SK-N-SH (cell line): ENCODE data around the gene PRKCD. TPM values are rescaled to one million over a fixed set of nuclear protein-coding genes. Genes with fewer than 3 reads are reported as not detected.
A peak's percentile ranks its signal among the peaks of the same experiment; 100 is the strongest.

ENCODE experiments used
- CTCF ChIA-PET: fragments of 300-600, 350-600 bp; formaldehyde crosslinking; extraction: SDS; loops from one replicate; lab custom pipeline; 2021; lab: Yijun Ruan, JAX
- POLR2A ChIA-PET: fragments of 350-600 bp; sonication (Branson Sonifier 250); formaldehyde crosslinking; extraction: SDS; loops from one replicate; lab custom pipeline; 2020; ENCODE audit warnings: antibody characterized with exemption, inconsistent platforms; lab: Yijun Ruan, JAX
- DNase-seq: peaks from one replicate; pipeline ENCODE4 v3.0.0; 2012
- H2AFZ ChIP-seq: fragments of 200-600 bp; sonication (generic); 2 replicates; pipeline ENCODE4 v1.8.1; 2016; ENCODE audit warnings: antibody characterized with exemption, mild to moderate bottlenecking, low read depth
- H3F3A ChIP-seq: fragments of 200-600 bp; sonication (generic); replicated peaks from 2 replicates; pipeline ENCODE3; 2016; ENCODE audit warnings: antibody characterized with exemption, mild to moderate bottlenecking; ENCODE audit not compliant: insufficient read depth
- H3K27ac ChIP-seq, 2 experiments: fragments of 200-500 bp in 1 of 2; fragments of 200-600 bp in 1 of 2; sonication (Bioruptor generic) in 1 of 2; sonication (generic), shearing (Covaris generic) in 1 of 2; 2 replicates each; pipeline versions ENCODE4 v1.5.1 to v1.6.1; 2014 to 2016; ENCODE audit warnings: low read depth in 2 of 2, inconsistent platforms in 1 of 2, low read length in 1 of 2, mild to moderate bottlenecking in 1 of 2, mixed read lengths in 1 of 2
- H3K27me3 ChIP-seq: fragments of 200-600 bp; sonication (generic), shearing (Covaris generic); 2 replicates; pipeline ENCODE4 v1.6.1; 2016; ENCODE audit warnings: mixed run types; ENCODE audit not compliant: insufficient read depth
- H3K36me3 ChIP-seq, 2 experiments: fragments of 200-500 bp in 1 of 2; fragments of 200-600 bp in 1 of 2; sonication (Bioruptor generic) in 1 of 2; sonication (generic) in 1 of 2; replicated peaks in 1 of 2; 2 replicates each; pipeline versions ENCODE3 to v1.5.1; 2014 to 2016; ENCODE audit warnings: low read length in 1 of 2, mild to moderate bottlenecking in 1 of 2; ENCODE audit not compliant: insufficient read depth in 2 of 2, control insufficient read depth in 1 of 2
- H3K4me1 ChIP-seq, 2 experiments: fragments of 200-500 bp in 1 of 2; fragments of 200-600 bp in 1 of 2; sonication (Bioruptor generic) in 1 of 2; sonication (generic), shearing (Covaris generic) in 1 of 2; 2 replicates each; pipeline versions ENCODE4 v1.5.1 to v1.6.1; 2014 to 2016; ENCODE audit warnings: low read depth in 1 of 2, low read length in 1 of 2, mixed run types in 1 of 2; ENCODE audit not compliant: insufficient read depth in 2 of 2, control insufficient read depth in 1 of 2
- H3K4me2 ChIP-seq: fragments of 200-600 bp; sonication (generic), shearing (Covaris generic); 2 replicates; pipeline ENCODE4 v1.6.1; 2017; ENCODE audit warnings: mixed run types
- H3K4me3 ChIP-seq, 2 experiments: fragments of 200-500 bp in 1 of 2; fragments of 200-600 bp in 1 of 2; sonication (Bioruptor generic) in 1 of 2; sonication (generic), shearing (Covaris generic) in 1 of 2; 2 replicates each; pipeline versions ENCODE4 v1.5.1 to v1.8.1; 2014 to 2016; ENCODE audit warnings: low read depth in 2 of 2, inconsistent platforms in 1 of 2, low read length in 1 of 2, mild to moderate bottlenecking in 1 of 2, mixed read lengths in 1 of 2, moderate library complexity in 1 of 2
- H3K79me2 ChIP-seq: fragments of 200-600 bp; sonication (generic); 2 replicates; pipeline ENCODE4 v1.8.1; 2017; ENCODE audit warnings: mild to moderate bottlenecking; ENCODE audit not compliant: insufficient read depth
- H3K9ac ChIP-seq: fragments of 200-600 bp; sonication (generic); 2 replicates; pipeline ENCODE4 v1.6.1; 2017; ENCODE audit warnings: mixed run types
- H3K9me2 ChIP-seq: fragments of 200-600 bp; sonication (generic); 2 replicates; pipeline ENCODE4 v1.6.1; 2017; ENCODE audit warnings: mixed run types
- H3K9me3 ChIP-seq: fragments of 200-600 bp; sonication (generic); 2 replicates; pipeline ENCODE4 v1.6.1; 2017; ENCODE audit warnings: mixed run types, mild to moderate bottlenecking, moderate library complexity
- H4K20me1 ChIP-seq: fragments of 200-600 bp; sonication (generic); 2 replicates; pipeline ENCODE4 v1.6.1; 2017; ENCODE audit warnings: mild to moderate bottlenecking, mixed run types; ENCODE audit not compliant: insufficient read depth
- FOSL2 ChIP-seq: IDR thresholded peaks from 2 replicates; pipeline ENCODE4 v1.4.0; 2012; ENCODE audit warnings: low read depth, mild to moderate bottlenecking, moderate library complexity, borderline replicate concordance
- JUND ChIP-seq: IDR thresholded peaks from 2 replicates; pipeline ENCODE4 v1.4.0; 2012
- NRF1 ChIP-seq: IDR thresholded peaks from 2 replicates; pipeline ENCODE4 v1.6.1; 2012; ENCODE audit warnings: low read depth, mild to moderate bottlenecking, low read length
- TEAD4 ChIP-seq: IDR thresholded peaks from 2 replicates; pipeline ENCODE4 v1.4.0; 2012; ENCODE audit warnings: mild to moderate bottlenecking, borderline replicate concordance; ENCODE audit not compliant: insufficient read depth
- USF1 ChIP-seq: IDR thresholded peaks from 2 replicates; pipeline ENCODE4 v1.4.0; 2012; ENCODE audit warnings: low read depth, borderline replicate concordance
- USF2 ChIP-seq: fragments of 150-350 bp; IDR thresholded peaks from 2 replicates; pipeline ENCODE4 v1.6.1; 2017; ENCODE audit warnings: antibody characterized with exemption, low read length, low read depth, borderline replicate concordance
- YY1 ChIP-seq: IDR thresholded peaks from 2 replicates; pipeline ENCODE4 v1.4.0; 2012; ENCODE audit warnings: low read depth, mild to moderate bottlenecking
- WGBS: methylation state at CpG from one replicate; pipeline ENCODE4 v1.1.6; 2017; ENCODE audit warnings: low lambda C conversion rate; 5-methylcytosine and 5-hydroxymethylcytosine counted together
- polyA plus RNA-seq, 3 experiments: library from polyadenylated mRNA; depleted of rRNA; stranded (reverse); fragments of >200 nt; gene quantifications; 2 replicates each; pipeline ENCODE4 v1.2.3, GENCODE V29; 2012

The PRKCD gene
- polyA plus RNA-seq, 1 of the 3 experiments (the other 2 are of a cell fraction): 29.0 TPM

- Histone ChIP-seq H3K9me2 (no peaks in the 10 kb centered on the region), H3K36me3 (no peaks in the 10 kb centered on the region), H3K79me2 (no peaks in the 10 kb centered on the region), H3K9me3 (no peaks in the 10 kb centered on the region), H3K4me2 (no peak overlapping the region), H2AFZ (no peak overlapping the region), H3K9ac (no peak overlapping the region), H3K4me3 (no peak overlapping the region), H3K27me3 (no peaks in the 10 kb centered on the region), H3K4me1 (peaks cover 0 to 9% of the 10 kb centered on the region in 2 experiments; a peak in 1 of 4 replicates), H3F3A (no peaks in the 10 kb centered on the region), H3K27ac (no peak overlapping the region), H4K20me1 (no peaks in the 10 kb centered on the region)
- WGBS: 94% methylated on average over 16 of the region's 16 CpGs
- peak; percentile 8 for DNase-seq
- CTCF ChIA-PET: interaction anchor here (0.7 to 5.2 kb wide), 6 partner anchors 28 to 78 kb away, joined by 3 to 25 read pairs (median 5); no protein-coding TSS in a partner anchor
- POLR2A ChIA-PET: no interaction called here
- TF ChIP-seq JUND (no peak), USF1 (no peak), USF2 (no peak), NRF1 (no peak), YY1 (no peak), TEAD4 (no peak)
Measured at GRCh38 chr3:53191836-53192480, 30.9 kb downstream of the PRKCD start.

GRCh38 chr3:53192608-53193007 is 31.6 kb downstream of the PRKCD start:
- H3K79me2 ChIP-seq: no peaks in the 10 kb centered on the region
- no peaks in the 10 kb centered on the region for H3K27me3 ChIP-seq
- CTCF ChIA-PET: interaction anchor here (1.0 to 5.2 kb wide), 5 partner anchors 27 to 78 kb away, joined by 3 to 25 read pairs (median 3); no protein-coding TSS in a partner anchor
- WGBS: 79% methylated on average over 3 of the region's 3 CpGs
- POLR2A ChIA-PET: no interaction called here
- no peak overlapping the region for H2AFZ ChIP-seq
- H3K36me3 ChIP-seq: no peaks in the 10 kb centered on the region
- no peaks in the 10 kb centered on the region for H3F3A ChIP-seq
- H4K20me1 ChIP-seq: no peaks in the 10 kb centered on the region
- H3K4me1 ChIP-seq: peaks cover 0 to 9% of the 10 kb centered on the region in 2 experiments; a peak in 1 of 4 replicates
- H3K9ac ChIP-seq: no peak overlapping the region
- peak; percentile 11 for DNase-seq
- TF ChIP-seq NRF1 (no peak), FOSL2 (no peak), JUND (no peak)
- H3K9me3 ChIP-seq: no peaks in the 10 kb centered on the region
- no peaks in the 10 kb centered on the region for H3K9me2 ChIP-seq
- no peak overlapping the region for H3K27ac ChIP-seq
- no peak overlapping the region for H3K4me2 ChIP-seq
- H3K4me3 ChIP-seq: no peak overlapping the region
